HG02943 (cell line): ENCODE data around the gene ATN1.
"Not testable (repeated sequence)": the region's sequence is repeated elsewhere in the genome, so short reads cannot be mapped to it uniquely, and the experiment has no call there.

ENCODE experiments used
- ATAC-seq: cut with Tn5 transposase; IDR thresholded peaks from one replicate; pipeline ENCODE4 v1.9.1; 2021; ENCODE audit warnings: mild to moderate bottlenecking, low read depth, moderate library complexity; ENCODE audit not compliant: unreplicated experiment

Gene ATN1, protein sequence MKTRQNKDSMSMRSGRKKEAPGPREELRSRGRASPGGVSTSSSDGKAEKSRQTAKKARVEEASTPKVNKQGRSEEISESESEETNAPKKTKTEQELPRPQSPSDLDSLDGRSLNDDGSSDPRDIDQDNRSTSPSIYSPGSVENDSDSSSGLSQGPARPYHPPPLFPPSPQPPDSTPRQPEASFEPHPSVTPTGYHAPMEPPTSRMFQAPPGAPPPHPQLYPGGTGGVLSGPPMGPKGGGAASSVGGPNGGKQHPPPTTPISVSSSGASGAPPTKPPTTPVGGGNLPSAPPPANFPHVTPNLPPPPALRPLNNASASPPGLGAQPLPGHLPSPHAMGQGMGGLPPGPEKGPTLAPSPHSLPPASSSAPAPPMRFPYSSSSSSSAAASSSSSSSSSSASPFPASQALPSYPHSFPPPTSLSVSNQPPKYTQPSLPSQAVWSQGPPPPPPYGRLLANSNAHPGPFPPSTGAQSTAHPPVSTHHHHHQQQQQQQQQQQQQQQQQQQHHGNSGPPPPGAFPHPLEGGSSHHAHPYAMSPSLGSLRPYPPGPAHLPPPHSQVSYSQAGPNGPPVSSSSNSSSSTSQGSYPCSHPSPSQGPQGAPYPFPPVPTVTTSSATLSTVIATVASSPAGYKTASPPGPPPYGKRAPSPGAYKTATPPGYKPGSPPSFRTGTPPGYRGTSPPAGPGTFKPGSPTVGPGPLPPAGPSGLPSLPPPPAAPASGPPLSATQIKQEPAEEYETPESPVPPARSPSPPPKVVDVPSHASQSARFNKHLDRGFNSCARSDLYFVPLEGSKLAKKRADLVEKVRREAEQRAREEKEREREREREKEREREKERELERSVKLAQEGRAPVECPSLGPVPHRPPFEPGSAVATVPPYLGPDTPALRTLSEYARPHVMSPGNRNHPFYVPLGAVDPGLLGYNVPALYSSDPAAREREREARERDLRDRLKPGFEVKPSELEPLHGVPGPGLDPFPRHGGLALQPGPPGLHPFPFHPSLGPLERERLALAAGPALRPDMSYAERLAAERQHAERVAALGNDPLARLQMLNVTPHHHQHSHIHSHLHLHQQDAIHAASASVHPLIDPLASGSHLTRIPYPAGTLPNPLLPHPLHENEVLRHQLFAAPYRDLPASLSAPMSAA (N-terminal part only)

DNA sequence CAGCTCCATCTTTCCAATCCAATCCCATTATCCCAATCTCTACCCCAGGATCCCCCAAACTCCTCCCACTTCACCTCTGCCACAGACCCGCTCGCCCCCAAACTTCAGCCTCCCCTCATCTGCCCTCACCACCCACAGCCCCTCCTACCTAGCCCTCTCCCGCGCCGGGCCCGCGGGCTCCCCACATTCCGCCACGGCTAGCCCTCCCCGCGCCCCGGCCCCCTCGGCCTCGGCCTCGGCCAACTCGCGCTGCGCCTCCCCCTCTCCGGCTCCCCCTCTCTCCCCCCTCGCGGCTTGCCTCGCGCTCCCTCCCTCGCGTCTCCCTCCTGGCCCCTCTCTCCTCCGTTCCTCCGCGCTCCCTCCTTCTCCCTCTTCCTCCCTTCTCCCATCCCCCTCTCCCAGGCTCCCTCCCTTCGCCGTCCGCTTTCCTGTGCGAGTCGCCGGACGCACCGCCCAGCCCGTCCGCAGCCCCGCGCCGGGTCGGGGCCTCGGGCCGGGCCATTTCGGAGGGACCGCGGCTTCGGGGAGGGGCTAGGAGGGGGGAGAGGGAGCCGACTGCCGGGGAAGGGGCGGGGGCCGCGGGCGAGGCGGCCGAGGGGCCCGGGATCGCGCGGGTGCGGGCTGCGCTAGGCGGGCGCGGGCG, at the start of gene ATN1:
Gene ATN1 (plus strand): TSS at position 581 of the 643 bp plus-strand sequence. CDS start 6,043 bp downstream, outside the sequence.
- no peak for ATAC-seq

DNA sequence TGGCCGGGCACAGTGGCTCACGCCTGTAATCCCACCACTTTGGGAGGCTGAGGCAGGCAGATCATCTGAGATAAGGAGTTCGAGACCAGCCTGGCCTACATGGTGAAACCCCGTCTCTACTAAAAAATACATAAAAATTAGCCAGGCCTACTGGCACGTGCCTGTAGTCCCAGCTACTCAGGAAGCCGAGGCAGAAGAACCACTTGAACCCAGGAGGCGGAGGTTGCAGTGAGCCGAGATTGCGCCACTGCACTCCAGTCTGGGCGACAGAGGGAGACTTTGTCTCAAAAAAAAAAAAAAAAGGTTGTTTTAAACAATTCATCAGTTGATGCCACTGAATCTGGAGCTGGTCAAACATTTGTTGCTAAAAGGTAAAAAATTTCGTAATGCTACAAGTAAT, 47.9 kb upstream of the ATN1 start:
- ATAC-seq: not testable (repeated sequence)

DNA sequence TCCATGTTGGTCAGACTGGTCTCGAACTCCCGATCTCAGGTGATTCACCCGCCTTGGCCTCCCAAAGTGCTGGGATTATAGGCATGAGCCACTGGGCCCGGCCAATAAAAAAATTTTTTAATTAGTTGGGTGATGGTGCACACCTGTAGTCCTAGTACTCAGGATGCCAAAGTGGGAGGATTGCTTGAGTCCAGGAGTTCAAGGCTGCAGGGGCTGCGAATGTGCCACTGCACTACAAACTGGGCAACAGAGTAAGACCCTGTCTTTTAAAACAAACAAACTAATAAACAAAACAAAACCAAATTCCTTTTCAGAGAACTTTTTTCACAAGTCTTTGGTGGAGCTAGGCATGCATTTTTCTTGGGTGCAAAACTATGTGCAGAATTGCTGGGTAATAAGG, 44.5 kb upstream of the ATN1 start:
- no peak for ATAC-seq

DNA sequence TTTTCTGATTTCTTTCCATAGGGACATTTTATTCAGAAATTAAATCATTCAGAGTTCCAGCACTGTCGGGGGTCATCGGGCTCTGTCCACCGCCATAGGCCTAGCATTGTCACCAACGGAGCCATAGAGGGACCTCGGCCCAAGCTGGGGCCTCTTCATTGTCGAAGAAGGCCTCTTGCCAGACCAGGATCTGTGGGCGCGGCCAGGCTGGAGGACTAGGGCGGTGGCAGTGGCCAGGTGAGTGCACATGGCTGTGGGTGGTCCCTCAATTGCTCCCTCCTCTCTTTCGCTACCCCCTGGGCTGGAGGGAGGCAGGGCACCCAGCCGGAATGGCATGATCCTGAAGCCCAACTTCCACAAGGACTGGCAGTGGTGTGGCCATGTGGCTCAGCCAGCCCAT, 44.1 kb upstream of the ATN1 start:
- ATAC-seq: no peak

DNA sequence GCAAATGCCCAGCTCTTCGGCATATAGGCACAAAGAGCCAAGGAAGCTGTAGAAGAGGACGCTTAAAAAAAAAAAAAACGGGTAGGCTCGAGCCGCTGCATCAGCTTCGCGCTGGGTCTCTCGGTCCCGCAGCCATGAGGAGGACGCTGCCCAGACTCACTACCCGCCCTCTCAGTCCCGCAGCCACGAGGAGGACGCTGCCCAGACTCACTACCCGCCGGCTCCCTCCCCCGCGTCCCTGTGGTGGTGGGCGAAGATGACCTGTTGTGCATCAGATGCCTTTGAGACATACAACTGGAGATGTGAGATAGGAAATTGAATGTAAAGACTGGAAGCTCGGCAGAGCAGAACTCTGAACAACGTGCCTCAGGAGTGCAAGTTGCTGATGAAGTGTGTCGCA, 43.2 kb upstream of the ATN1 start:
- ATAC-seq: no peak

DNA sequence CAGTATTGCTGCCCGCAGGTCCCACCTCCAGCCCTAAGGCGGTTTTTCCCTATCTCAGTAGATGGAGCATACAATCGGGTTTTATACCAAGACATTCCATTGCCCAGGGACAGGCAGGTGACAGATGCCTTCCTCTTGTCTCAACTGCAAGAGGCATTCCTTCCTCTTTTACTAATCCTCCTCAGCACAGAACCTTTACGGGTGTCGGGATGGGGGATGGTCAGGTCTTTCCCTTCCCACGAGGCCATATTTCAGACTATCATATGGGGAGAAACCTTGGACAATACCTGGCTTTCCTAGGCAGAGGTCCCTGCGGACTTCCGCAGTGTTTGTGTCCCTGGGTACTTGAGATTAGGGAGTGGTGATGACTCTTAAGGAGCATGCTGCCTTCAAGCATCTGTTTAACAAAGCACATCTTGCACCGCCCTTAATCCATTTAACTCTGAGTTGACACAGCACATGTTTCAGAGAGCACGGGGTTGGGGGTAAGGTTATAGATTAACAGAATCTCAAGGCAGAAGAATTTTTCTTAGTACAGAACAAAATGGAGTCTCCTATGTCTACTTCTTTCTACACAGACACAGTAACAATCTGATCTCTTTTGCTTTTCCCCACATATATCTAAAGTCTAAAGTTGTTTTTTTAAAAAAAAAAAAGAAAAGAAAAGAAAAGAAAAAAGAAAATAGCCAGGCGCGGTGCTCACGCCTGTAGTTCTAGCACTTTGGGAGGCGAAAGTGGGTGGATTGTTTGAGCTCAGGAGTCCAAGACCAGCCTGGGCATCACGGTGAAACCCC, 41.4 kb upstream of the ATN1 start:
- not testable (repeated sequence) for ATAC-seq

DNA sequence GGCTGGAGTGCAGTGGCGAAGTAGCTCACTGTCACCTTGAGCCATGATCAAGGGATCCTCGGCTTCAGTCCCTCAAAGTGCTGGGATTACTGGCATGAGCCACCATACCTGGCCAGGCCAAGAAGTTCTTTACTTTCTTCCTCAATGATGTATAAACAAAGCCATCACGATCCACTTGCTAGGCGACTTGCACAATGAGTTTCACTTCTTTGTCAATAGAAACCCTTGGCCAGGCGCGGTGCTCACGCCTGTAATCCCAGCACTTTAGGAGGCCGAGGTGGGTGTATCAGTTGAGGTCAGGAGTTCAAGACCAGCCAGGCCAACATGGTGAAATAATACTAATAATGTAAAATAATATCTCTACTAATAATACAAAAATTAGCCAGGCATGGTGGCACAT, 40.3 kb upstream of the ATN1 start:
- no peak for ATAC-seq

DNA sequence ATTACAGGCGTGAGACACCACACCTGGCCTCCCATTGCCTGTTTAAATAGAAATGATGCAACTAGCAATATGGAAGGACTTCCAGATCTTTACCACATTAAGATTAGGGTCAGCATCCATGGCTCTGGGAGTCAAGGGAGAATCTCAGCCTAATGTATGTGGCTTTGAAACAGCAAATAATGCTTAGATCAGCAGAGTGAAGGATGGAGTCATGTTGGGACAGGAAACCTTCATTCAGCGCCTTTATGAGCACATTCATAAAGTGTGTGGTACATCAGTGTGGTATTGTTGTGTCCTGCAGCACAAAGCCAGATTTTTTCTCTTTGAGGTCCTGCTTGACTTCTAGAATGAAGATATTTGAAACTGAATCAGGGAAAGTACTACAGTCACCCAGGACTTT, 39.4 kb upstream of the ATN1 start:
- ATAC-seq: no peak

DNA sequence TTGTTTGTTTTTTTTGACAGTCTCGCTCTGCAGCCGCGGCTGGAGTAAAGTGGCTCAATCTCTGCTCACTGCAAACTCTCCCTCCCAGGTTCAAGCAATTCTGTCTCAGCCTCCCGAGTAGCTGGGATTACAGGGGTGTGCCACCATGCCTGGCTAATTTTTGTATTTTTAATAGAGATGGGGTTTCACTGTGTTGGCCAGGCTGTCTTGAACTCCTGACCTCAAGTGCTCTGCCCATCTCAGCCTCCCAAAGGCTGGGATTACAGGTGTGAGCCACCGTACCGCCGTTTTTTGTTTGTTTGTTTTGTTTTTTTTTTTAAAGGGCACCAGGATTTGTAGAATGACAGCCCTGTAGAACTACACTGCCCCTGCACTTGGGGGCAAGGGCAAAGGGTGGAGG, 39.0 kb upstream of the ATN1 start:
- ATAC-seq: not testable (repeated sequence)

DNA sequence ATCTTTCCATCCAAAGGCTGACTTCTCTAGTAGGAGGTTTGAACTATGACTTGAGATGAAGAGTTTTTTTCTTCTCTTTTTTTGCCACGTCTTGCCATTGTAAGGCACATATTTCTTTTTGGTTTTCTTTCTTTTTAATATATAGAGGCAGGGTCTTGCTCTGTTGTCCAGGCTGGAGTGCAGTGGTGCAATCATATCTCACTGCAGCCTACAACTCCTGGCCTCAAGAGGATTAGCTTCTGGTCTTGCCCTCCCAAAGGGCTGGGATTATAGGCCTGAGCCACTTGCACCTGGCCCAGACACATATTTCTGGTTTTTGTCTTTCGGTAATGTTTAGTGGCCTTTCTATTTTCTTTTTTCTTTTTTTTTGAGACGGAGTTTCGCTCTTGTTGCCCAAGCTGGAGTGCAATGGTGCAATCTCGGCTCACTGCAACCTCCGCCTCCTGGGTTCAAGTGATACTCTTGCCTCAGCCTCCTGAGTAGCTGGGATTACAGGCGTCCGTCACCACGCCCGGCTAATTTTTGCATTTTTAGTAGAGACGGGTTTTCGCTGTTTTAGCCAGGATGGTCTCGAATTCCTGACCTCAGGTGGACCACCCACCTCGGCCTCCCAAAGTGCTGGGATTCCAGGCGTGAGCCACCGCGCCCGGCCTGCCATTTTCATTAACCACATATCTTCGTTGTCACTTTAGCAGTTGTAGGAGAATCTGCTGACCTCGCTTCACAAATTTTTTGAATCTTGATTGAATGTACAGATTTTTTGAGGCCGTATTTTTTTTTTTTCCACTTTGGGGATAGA, 37.8 kb upstream of the ATN1 start:
- not testable (repeated sequence) for ATAC-seq

DNA sequence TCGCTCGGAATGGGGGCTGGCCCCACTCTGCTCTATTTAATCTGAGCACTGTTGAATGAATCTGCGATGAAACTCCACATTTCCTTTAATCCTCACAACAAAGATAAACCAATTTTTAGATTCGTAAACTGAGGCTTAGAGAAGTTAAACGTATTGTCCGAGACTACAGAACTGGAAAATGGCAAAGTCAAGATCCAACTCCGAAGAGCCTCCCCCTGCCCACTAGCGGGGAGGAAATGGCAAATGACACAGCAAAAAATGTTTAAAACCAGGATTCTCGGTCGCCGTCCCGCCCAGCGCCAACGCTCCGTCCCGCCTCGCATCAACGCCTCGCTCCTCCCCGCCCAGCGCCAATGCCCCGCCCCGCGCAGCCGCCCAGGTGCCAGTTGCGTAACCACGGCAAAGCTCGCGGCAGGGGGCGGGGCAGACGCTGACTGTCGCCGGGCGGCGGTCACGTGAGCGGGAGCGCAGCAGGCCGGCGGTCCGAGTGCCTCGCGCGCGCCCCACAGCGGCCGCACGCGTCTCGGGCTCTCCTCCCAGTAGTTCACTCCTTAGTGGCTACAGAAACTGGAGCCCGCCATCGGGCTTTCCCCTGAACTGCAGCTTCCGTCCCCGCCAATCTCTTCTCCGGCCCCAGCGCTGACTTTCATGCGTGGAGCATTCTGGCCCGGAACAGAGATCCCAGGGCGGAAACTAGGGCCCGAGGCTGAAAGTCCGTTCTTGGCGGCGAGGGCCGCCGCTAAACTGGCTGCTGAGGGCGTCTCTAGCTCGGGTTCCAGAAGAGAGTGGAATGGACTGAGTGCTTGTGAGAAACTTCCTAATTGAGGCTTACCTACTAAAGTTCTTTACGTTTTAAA, 36.7 kb upstream of the ATN1 start:
- ATAC-seq: peak; percentile 92

DNA sequence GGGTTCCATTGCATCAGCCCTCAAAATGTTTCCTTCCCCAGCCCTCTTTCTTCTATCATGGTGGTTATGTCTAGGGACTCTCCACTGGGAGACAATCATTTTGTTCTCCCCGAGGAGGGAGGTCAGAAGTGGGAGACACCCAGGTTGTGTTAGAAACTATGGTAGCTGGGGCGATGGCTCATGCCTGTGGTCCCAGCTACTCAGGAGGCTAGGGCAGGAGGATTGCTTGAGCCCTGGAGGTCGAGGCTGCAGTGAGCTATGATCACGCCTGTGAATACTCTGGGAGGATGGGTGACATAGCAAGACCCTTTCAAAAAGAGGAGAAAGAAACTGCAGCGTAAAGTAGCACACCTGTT, 36.1 kb upstream of the ATN1 start:
- no peak for ATAC-seq

DNA sequence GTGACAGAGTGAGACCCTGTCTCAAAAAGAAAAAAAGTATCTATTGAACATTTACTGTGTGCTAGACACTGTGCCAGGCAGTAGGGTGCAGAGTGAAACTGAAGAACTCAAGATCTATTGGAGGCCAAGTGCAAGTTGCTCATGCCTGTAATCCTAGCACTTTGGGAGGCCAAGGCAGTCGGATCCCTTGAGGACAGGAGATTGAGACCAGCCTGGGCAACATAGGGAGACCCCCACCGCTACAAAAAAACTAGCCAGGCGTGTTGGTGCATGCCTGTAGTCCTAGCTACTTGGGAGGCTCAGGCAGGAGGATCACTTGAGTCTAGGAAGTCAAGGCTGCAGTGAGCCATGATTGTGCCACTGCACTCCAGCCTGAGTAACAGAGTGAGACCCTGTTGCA, 35.1 kb upstream of the ATN1 start:
- ATAC-seq: not testable (repeated sequence)

DNA sequence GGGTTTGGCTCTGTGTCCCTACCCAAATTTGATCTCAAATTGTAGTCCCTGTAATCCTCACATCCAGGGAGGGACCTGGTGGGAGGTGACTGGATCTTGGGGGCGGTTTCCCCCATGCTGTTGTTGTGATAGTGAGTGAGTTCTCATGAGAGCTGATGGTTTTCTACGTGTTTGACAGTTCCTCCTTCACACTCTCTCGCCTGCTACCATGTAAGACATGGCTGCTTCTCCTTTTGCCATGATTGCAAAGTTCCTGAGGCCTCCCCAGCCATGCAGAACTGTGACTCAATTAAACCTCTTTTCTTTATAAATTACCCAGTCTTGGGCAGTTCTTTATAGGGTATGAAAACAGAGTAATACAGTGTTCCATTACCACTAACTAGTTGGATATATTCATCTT, 33.4 kb upstream of the ATN1 start:
- ATAC-seq: no peak

DNA sequence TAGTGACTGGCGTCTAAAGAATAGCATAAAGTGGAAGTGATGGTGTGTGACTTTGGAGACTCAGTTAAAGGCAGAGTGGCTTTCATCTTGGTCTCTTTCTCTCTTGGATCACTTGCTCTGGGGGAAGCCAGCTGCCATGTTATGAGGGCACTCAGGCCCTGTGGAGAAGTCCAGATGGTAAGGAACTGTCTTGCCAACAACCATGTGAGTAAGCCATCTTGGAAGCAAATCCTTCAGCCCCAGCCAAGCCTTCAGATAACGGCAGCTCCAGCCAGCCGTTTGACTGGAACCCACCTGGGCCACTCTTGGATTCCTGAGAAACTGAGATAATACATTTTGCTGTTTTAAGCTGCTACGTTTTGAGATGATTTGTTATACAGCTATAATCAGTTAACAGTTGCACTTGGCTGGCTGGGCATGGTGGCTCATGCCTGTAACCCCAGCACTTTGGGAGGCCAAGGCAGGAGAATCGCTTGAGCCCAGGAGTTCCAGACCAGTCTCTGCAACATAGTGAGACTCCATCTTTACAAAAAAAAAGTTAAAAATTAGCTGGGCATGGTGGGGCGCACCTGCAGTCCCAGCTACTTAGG, 30.8 kb upstream of the ATN1 start:
- no peak for ATAC-seq

DNA sequence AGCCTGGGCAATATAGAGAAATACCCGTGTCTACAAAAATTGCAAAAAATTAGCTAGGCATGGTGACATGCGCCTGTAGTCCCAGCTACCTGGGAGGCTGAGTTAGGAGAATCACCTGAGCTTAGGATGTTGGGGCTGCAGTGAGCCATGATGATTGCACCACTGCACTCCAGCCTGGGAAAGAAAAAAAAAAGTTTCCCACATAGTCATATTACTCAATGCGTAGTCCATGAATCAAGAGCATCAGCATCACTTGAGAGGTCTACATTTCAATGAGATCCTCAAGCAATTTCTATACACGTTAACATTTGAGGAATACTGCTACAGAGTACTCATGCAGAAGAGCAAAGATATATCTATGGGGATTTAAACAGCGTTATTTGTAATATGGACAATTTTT, 28.3 kb upstream of the ATN1 start:
- ATAC-seq: no peak

DNA sequence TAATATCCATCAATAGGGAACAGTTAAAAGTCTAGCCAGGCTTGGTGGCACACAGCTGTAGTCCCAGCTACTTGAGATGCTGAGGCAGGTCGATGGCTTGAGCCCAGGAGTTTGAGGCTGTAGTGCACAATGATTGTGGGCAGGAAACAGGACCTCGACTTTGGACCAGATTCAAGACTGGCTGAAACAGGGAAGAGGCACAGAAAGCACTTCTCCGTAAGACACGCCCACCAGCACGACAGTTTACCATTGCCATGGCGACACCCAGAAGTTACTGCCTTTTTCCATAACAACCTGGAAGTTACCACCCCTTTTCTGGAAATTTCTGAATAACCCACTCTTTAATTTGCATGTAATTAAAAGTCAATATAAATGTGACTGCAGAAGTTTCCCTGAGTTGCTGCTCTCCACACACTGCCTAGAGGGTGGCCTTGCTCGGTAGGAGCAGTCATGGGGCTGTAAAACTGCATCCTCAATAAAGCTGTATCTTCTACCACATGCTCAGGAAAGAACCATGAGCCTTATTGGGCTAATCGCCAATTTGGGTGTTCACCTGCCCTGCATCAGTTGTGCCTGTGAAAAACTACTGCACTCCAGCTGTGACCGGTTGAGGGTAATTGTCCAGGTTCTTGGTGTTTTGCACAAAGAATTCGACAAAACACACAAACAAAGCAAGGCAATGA, 27.8 kb upstream of the ATN1 start:
- ATAC-seq: no peak
